HG02885 (cell line): ENCODE results near the gene CHST12.
"Not testable (repeated sequence)": the region's sequence is repeated elsewhere in the genome, so short reads cannot be mapped to it uniquely, and the experiment has no call there.

Experiments
- ATAC-seq: cut with Tn5 transposase; IDR thresholded peaks from one replicate; pipeline ENCODE4 v1.9.1; 2021; ENCODE audit warnings: mild to moderate bottlenecking; ENCODE audit not compliant: unreplicated experiment, poor library complexity

The CHST12 gene

GRCh38 chr7:2452643-2453270 lies 49.3 kb downstream of the CHST12 start:
- ATAC-seq: no peak

- not testable (repeated sequence) for ATAC-seq
These were observed 50.4 kb downstream of the CHST12 start for GRCh38 chr7:2453849-2454248.

GRCh38 chr7:2459674-2460073 lies 56.3 kb downstream of the CHST12 start:
- no peak for ATAC-seq

DNA sequence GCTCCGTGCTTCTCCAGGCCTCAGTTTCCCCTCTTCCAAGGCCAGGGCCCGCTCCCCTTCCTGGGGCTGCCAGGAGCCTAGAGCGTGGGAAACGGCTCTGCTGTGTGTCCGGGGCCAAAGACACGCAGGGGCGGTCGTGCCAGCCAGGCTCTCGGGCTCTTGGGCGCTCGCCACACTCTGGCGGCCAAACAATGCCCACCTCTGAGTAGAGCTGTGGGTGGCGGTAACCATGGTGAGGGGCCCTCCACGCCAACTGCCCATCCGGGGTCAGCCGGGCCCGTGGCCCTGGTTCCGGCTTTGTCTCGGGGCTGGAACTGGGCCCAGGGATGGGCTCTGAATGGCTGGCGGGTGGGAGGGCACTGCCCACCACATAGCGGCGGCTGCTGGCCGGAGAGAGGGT lies 56.8 kb downstream of the CHST12 start:
- no peak for ATAC-seq

GRCh38 chr7:2460641-2461040 lies 57.2 kb downstream of the CHST12 start:
- no peak for ATAC-seq

DNA sequence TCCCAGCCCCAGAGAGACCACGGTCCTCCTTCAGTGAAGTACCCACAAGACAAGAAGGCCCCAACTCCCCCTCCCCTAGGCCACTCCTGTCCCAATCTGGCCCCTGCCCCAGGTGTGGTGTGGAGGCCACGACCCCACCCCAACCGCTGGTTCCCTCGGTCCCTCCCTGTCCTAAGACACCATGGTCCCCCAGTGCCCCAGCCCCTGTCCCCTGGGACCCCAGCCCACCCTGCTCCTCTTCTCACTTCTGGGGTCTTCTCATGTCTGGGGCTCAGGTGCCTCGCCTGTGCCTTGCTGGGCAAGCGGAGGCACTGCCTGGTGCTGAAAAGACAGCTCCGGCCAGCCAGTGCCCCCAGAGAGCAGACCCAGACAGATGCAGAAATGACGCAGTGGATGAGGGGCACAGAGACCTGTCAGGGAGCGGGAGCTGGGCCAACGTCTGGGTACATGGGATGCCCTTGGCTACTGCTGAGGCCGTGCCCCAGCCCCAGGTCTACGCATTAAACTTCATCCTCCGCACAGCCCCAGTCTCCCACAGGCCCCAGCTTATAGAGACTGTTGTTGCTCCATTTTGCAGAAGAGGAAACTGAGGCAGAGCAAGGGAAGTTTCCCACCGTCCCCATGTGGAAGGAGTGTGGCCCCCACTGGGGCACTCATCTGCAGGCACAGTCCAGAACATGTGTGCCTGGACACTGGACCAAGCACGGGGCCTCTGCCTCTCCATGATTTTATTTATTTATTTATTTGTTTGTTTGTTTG lies 58.0 kb downstream of the CHST12 start:
- ATAC-seq: no peak

DNA sequence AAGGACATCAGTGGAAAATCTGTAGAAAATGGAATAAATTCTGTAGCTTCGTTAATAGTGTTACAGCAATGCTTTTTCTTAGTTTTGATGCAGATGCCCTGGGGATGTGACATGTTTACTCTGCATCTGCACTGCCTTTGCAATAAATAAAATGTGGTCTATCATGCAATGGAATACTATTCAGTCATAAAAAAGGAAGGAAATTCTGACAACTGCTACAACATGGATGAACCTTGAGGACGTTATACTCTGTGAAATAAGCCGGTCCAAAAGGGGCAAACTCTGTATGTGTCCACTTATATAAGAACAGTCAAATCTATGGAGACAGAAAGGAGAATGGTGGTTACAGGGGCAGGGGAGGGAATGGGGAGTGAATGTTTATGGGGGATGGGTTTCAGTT lies 59.3 kb downstream of the CHST12 start:
- no peak for ATAC-seq

DNA sequence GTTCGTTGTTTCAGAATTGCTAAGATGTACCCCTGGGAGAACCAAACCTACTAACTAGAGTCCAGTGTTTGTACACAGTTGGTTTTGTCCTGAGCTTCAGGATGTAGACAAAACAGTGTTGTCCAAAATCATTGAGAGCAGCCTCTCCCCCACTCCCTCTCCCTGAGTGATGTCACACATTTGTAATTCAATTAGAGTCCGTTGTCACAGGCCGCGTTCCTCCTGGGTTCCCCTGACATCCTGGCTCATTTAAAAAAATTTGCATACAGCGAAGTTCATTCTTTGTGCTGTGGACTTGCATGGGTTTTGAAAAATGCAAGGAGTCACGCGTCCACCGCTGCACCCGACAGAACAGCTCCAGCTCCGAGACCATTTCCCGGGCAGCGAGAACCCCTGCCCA lies 62.5 kb downstream of the CHST12 start:
- ATAC-seq: no peak

GRCh38 chr7:2466675-2467074 lies 63.3 kb downstream of the CHST12 start:
- no peak for ATAC-seq

DNA sequence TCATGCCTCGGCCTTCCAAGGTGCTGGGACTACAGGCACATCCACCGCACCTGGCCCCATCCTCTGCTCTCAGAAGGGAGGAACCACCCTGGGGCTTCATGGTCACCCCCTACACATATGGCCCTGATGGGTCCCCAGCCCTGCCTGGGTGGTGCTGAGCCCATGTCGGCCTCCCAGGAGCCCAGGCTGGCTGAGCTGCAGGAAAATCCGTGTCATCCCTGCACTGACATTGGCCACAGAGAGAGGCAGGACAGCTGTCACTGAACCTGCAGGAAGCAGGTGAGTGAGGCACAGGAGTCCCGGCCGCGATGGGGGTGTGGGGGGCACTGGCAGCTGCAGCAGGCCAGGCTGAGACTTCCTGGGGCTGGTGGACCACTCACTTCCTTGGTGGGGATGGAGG lies 64.8 kb downstream of the CHST12 start:
- ATAC-seq: no peak

- ATAC-seq: not testable (repeated sequence)
These were observed 66.2 kb downstream of the CHST12 start for GRCh38 chr7:2469460-2470203.

GRCh38 chr7:2470204-2471021 lies 67.0 kb downstream of the CHST12 start:
- no peak for ATAC-seq

- ATAC-seq: no peak
These were observed 67.6 kb downstream of the CHST12 start for GRCh38 chr7:2471022-2471329.

- no peak for ATAC-seq
These were observed 68.0 kb downstream of the CHST12 start for GRCh38 chr7:2471396-2471795.

GRCh38 chr7:2472739-2473138 lies 69.3 kb downstream of the CHST12 start:
- ATAC-seq: no peak

- no peak for ATAC-seq
These were observed 70.2 kb downstream of the CHST12 start for GRCh38 chr7:2473496-2474180.

DNA sequence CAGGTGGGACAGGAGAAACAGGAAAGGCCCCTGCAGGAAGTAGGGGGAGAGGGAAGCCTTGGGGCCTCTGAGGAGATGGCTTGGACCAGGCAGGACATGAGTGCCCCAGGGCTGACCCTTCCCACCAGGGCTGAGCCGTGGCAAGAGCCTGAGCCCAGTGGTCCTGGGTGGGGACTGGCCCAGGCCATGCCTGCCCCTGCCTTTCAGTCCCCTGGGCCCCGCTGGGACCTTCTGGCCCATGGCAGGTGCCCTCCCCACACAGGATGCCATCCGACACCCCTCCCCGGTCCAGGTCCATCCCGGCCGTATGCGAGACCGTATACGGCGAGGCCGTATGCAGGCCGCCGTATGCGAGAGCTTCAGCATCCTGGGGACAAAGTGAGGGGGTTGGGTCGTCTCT lies 70.8 kb downstream of the CHST12 start:
- ATAC-seq: no peak

DNA sequence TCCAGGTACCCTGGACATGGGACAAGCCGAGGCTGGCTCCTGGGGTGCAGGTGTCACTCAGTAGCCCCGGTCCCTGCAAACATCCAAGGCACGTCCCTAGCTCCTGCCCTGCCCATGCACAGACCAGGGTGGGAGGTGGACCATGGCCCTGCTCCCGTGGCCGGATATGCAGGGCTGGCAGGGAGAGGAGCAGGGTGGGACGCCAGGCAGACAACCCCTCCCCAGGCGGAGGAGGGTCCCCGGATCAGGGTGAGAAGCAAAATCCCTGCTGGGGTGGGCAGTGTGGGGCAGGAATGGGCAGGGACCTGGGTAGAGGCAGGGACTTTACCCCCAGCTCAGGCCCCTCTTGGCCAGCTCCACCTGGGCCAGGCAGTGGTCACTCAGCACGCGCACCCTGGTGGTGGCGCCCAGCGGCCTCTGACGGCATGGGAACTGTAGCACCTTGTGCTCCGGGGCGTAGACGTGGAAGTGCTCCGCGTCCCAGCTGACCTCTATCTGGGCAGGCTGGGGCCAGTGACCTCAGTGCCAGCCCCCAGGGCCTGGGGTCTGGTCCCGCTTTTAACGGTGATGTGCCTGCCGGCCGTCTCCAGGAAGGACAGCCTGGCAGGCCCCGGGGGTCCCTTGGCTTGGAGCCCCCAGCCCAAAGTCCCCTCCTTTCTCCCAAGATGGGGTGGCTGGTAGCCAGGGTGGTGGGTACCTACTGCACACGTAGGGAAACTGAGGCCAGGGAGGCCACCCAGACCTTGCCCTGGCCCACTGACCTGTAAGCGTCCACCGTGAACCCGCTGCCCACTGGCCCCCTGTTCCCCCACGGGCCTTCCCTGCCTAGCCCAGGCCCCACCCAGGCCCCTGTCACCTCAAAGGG lies 71.6 kb downstream of the CHST12 start:
- no peak for ATAC-seq

DNA sequence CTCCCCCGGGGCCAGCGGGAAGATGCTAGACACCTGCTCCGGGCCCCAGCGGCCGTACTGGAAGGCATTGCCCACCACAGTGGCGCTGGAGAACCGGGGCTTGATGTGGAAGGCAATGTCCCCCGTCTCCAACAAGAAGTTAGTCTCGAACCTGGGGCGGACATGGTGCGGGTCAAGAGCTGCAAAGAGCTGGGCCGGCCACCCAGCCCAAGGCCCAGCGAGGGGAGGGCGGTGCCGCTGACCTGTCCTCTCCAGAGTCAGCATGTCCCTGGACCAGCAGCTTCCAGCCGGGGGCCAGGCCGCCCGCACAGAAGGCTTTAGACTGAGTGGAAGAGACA lies 72.2 kb downstream of the CHST12 start:
- ATAC-seq: no peak
